ENCODE data around the gene CIART.
"Not testable (repeated sequence)": the region's sequence is repeated elsewhere in the genome, so short reads cannot be mapped to it uniquely, and the experiment has no call there.

The CIART gene

GRCh38 chr1:150308585-150308984 is 26.2 kb downstream of the CIART start:
- not testable (repeated sequence) for H3K4me3 ChIP-seq (ENCODE audit: insufficient read depth, low read depth, low read length); H3K4me1 ChIP-seq (ENCODE audit: control insufficient read depth, insufficient read depth, low read length); H3K27me3 ChIP-seq (ENCODE audit: control insufficient read depth, insufficient read depth, low read length, poor library complexity, severe bottlenecking); H3K9me3 ChIP-seq (ENCODE audit: control insufficient read depth, low read length); H3K27ac ChIP-seq (ENCODE audit: insufficient read depth, low read depth, low read length, poor library complexity, severe bottlenecking)
- peaks cover 13% of the 10 kb centered on the region for H3K36me3 ChIP-seq (ENCODE audit: control insufficient read depth, insufficient read depth, low read length)
- 90 to 97% methylated on average over 9 of the region's 9 CpGs for WGBS, 2 experiments

GRCh38 chr1:150309758-150310508 is 27.6 kb downstream of the CIART start:
- Histone ChIP-seq H3K27me3 (ENCODE audit: control insufficient read depth, insufficient read depth, low read length, poor library complexity, severe bottlenecking) (no peaks in the 10 kb centered on the region), H3K36me3 (ENCODE audit: control insufficient read depth, insufficient read depth, low read length) (peaks cover 8% of the 10 kb centered on the region), H3K4me1 (ENCODE audit: control insufficient read depth, insufficient read depth, low read length) (no peaks in the 10 kb centered on the region), H3K4me3 (ENCODE audit: insufficient read depth, low read depth, low read length) (no peak overlapping the region), H3K27ac (ENCODE audit: insufficient read depth, low read depth, low read length, poor library complexity, severe bottlenecking) (no peak overlapping the region), H3K9me3 (ENCODE audit: control insufficient read depth, low read length) (no peaks in the 10 kb centered on the region)
- 91 to 92% methylated on average over 10 of the region's 10 CpGs for WGBS, 2 experiments

- WGBS, 2 experiments, result 85 to 96% methylated on average over 2 of the region's 2 CpGs
- H3K9me3 ChIP-seq (ENCODE audit: control insufficient read depth, low read length), result no peaks in the 10 kb centered on the region
- no peaks in the 10 kb centered on the region for H3K27me3 ChIP-seq (ENCODE audit: control insufficient read depth, insufficient read depth, low read length, poor library complexity, severe bottlenecking)
- H3K4me1 ChIP-seq (ENCODE audit: control insufficient read depth, insufficient read depth, low read length), result no peaks in the 10 kb centered on the region
- H3K4me3 ChIP-seq (ENCODE audit: insufficient read depth, low read depth, low read length), result no peak overlapping the region
- H3K36me3 ChIP-seq (ENCODE audit: control insufficient read depth, insufficient read depth, low read length), result peaks cover 8% of the 10 kb centered on the region
- H3K27ac ChIP-seq (ENCODE audit: insufficient read depth, low read depth, low read length, poor library complexity, severe bottlenecking), result no peak overlapping the region
Measured at GRCh38 chr1:150311762-150312161, 29.4 kb downstream of the CIART start.

- H3K27ac ChIP-seq (ENCODE audit: insufficient read depth, low read depth, low read length, poor library complexity, severe bottlenecking); H3K4me3 ChIP-seq (ENCODE audit: insufficient read depth, low read depth, low read length); H3K36me3 ChIP-seq (ENCODE audit: control insufficient read depth, insufficient read depth, low read length); H3K9me3 ChIP-seq (ENCODE audit: control insufficient read depth, low read length); H3K4me1 ChIP-seq (ENCODE audit: control insufficient read depth, insufficient read depth, low read length); H3K27me3 ChIP-seq (ENCODE audit: control insufficient read depth, insufficient read depth, low read length, poor library complexity, severe bottlenecking): not testable (repeated sequence)
- 86 to 95% methylated on average over 3 to 4 of the region's 4 CpGs for WGBS, 2 experiments
Measured at GRCh38 chr1:150314691-150315090, 32.3 kb downstream of the CIART start.

- Histone ChIP-seq H3K4me1 (ENCODE audit: control insufficient read depth, insufficient read depth, low read length) (no peaks in the 10 kb centered on the region), H3K9me3 (ENCODE audit: control insufficient read depth, low read length) (no peaks in the 10 kb centered on the region), H3K36me3 (ENCODE audit: control insufficient read depth, insufficient read depth, low read length) (peaks cover 9% of the 10 kb centered on the region), H3K27ac (ENCODE audit: insufficient read depth, low read depth, low read length, poor library complexity, severe bottlenecking) (no peak overlapping the region), H3K27me3 (ENCODE audit: control insufficient read depth, insufficient read depth, low read length, poor library complexity, severe bottlenecking) (no peaks in the 10 kb centered on the region), H3K4me3 (ENCODE audit: insufficient read depth, low read depth, low read length) (peak overlapping the region; percentile 68)
- WGBS, 2 experiments, result 92 to 97% methylated on average over 8 of the region's 8 CpGs
Measured at GRCh38 chr1:150320667-150320978, 38.3 kb downstream of the CIART start.

GRCh38 chr1:150321826-150322166 is 39.4 kb downstream of the CIART start:
- Histone ChIP-seq H3K27ac (ENCODE audit: insufficient read depth, low read depth, low read length, poor library complexity, severe bottlenecking) (peak overlapping the region; percentile 9), H3K4me3 (ENCODE audit: insufficient read depth, low read depth, low read length) (peak overlapping the region; percentile 68), H3K9me3 (ENCODE audit: control insufficient read depth, low read length) (no peaks in the 10 kb centered on the region), H3K4me1 (ENCODE audit: control insufficient read depth, insufficient read depth, low read length) (no peaks in the 10 kb centered on the region), H3K36me3 (ENCODE audit: control insufficient read depth, insufficient read depth, low read length) (peaks cover 20% of the 10 kb centered on the region), H3K27me3 (ENCODE audit: control insufficient read depth, insufficient read depth, low read length, poor library complexity, severe bottlenecking) (no peaks in the 10 kb centered on the region)
- WGBS, 2 experiments, result 2 to 8% methylated on average over 7 to 9 of the region's 9 CpGs

GRCh38 chr1:150322310-150322709 is 40.0 kb downstream of the CIART start:
- Histone ChIP-seq H3K27ac (ENCODE audit: insufficient read depth, low read depth, low read length, poor library complexity, severe bottlenecking) (no peak overlapping the region), H3K36me3 (ENCODE audit: control insufficient read depth, insufficient read depth, low read length) (peaks cover 23% of the 10 kb centered on the region), H3K4me3 (ENCODE audit: insufficient read depth, low read depth, low read length) (peak overlapping the region; percentile 68), H3K27me3 (ENCODE audit: control insufficient read depth, insufficient read depth, low read length, poor library complexity, severe bottlenecking) (no peaks in the 10 kb centered on the region), H3K9me3 (ENCODE audit: control insufficient read depth, low read length) (no peaks in the 10 kb centered on the region), H3K4me1 (ENCODE audit: control insufficient read depth, insufficient read depth, low read length) (no peaks in the 10 kb centered on the region)
- WGBS, 2 experiments, result 93 to 95% methylated on average over 3 of the region's 3 CpGs

GRCh38 chr1:150332651-150333290 is 50.4 kb downstream of the CIART start:
- no peaks in the 10 kb centered on the region for H3K27me3 ChIP-seq (ENCODE audit: control insufficient read depth, insufficient read depth, low read length, poor library complexity, severe bottlenecking)
- H3K9me3 ChIP-seq (ENCODE audit: control insufficient read depth, low read length), result no peaks in the 10 kb centered on the region
- 94 to 96% methylated on average over 7 of the region's 7 CpGs for WGBS, 2 experiments
- no peak overlapping the region for H3K4me3 ChIP-seq (ENCODE audit: insufficient read depth, low read depth, low read length)
- no peaks in the 10 kb centered on the region for H3K4me1 ChIP-seq (ENCODE audit: control insufficient read depth, insufficient read depth, low read length)
- H3K27ac ChIP-seq (ENCODE audit: insufficient read depth, low read depth, low read length, poor library complexity, severe bottlenecking), result no peak overlapping the region
- peaks cover 43% of the 10 kb centered on the region for H3K36me3 ChIP-seq (ENCODE audit: control insufficient read depth, insufficient read depth, low read length)
